HG03097 (cell line): ENCODE results near the gene KRT15.

Experiments used
- ATAC-seq: cut with Tn5 transposase; IDR thresholded peaks from one replicate; pipeline ENCODE4 v1.9.1; 2021; ENCODE audit not compliant: unreplicated experiment, low FRiP score

Gene KRT15

GRCh38 chr17:41527063-41528023, 8.7 kb upstream of the KRT15 start:
- no peak for ATAC-seq

DNA sequence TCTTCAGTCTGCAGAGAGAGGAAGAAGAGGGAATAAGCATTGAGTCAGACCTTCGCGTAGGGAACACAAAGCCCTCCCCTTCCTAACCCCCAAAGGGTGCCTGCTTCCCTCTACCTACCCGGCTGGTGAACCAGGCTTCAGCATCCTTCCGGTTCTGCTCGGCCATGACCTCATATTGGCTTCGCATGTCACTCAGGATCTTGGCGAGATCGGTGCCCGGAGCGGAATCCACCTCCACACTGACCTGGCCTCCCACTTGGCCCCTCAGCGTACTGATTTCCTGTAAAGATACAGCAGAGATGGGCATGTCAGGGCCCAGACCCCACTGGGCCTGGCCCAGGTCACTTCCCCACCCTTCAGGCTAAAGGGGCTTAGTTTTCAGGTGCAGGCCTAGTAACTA, 5.6 kb upstream of the KRT15 start:
- no peak for ATAC-seq

- ATAC-seq, result no peak
These were observed 5.1 kb upstream of the KRT15 start for GRCh38 chr17:41523787-41524186.

DNA sequence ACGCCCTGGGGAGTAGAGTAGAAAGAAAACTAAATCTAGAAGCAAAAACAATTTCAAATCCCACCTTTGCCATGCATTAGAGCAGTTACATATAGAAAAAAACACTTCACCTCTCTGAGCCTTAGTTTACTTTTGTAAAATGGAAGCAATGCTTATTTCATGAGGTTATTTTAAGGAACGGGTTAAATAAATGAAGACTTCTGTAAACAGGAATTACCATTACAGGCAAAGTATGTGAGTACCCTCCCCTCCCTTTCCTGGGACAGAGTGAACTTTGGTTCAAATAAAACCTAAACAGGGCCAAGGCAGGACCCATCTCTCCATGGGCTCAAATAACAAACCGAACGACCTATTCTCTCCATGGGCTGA, 4.5 kb upstream of the KRT15 start:
- no peak for ATAC-seq

DNA sequence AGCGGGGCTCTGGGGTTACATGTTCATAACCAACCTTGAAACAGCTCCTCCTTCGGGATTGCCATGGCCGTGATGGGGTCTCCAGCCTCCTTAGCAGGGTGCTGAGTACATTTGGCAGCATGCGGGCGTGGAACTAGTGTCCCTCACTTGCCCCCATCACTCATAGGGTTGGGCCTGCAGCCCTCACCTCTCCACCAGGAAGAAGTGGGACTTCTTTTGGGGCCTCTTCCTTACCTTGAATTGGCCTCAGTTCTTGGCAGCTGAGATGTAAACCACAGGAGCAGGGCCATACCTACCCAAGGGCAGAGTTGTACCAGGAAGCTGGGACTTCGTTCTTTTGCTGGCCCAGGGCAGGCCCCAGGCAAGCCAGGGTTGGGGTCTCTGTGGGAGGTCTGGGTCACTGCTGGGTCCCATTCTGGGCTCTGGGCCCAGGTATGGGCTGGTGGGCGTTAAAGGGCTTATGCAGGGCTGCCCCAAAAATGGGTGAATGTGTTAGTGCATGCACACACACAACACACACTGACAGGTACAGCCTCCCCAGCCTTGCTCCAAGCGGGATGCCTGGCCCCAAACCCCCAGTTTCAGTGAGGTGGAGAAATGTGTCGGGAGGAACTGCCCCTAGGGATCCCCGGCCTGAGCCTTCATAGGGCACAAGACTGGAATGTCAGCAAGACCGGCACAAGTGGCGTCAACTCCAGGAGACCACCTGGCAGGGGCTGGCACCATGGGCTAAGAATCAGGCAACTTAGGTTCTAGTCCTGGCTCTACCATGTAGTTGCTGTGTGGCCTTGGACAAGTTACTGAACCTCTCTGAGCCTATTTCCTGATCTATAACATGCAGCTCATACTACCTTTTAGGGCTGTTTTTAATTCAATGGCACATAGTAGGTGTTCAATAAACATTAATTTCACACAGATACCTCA, 3.9 kb upstream of the KRT15 start:
- ATAC-seq, result no peak

DNA sequence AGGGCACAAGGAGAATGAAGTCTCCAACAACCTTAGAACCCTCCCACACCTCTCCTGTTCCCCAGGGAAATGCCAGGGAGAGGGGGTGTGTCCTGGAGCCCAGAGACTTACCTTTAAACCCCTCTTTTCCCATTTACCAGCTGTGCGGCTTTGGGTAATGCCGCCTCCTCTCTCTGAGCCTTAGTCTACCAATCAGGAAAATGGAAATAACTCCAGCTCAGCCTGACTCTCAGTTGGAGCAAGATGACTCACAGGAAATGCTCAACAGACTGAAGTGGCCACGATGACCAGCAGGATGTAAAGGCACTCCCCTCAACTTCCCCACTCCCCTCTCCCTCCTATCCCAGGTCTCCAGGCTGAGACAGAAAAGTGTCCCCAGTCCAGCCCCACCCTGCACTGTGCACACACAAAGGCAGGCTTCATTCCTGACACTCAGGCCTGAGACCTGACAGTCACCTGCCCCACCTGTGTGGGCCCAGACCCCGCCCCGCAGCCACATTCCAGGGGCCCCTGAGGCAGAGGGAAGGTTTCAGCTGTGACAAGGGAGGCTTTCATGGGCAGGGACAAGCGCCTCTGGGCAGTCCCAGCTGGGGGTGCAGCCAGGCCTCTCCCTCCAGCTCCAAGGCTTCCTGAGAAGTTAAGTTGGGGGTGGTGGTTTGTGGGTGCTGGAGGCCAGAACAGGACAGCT, 3.0 kb upstream of the KRT15 start:
- ATAC-seq, result no peak

GRCh38 chr17:41520821-41521521, 2.3 kb upstream of the KRT15 start:
- ATAC-seq, result no peak

- ATAC-seq, result no peak
These were observed 973 bp upstream of the KRT15 start for GRCh38 chr17:41519501-41520224.

- ATAC-seq, result no peak
These were observed 659 bp downstream of the KRT15 start for GRCh38 chr17:41518031-41518430.

DNA sequence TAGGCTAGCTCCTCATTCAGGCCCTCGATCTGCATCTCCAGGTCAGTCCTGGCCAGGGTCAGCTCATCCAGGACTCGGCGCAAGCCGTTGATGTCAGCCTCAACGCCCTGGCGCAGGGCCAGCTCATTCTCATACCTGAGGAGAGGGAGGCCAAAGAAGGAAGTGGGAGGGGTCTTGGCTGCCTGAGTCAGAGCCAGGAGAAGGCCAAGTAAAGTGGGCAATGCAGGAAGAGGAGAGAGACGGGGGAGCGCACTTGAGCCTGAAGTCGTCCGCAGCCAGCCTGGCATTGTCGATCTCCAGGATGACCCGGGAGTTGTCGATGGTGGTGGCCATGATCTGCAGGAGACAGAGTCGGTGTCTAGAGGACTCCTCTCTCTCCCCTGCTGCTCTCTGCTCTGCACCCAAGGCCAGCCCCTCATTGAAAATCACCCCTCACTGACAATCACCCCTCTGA, 1.8 kb downstream of the KRT15 start:
- no peak for ATAC-seq

DNA sequence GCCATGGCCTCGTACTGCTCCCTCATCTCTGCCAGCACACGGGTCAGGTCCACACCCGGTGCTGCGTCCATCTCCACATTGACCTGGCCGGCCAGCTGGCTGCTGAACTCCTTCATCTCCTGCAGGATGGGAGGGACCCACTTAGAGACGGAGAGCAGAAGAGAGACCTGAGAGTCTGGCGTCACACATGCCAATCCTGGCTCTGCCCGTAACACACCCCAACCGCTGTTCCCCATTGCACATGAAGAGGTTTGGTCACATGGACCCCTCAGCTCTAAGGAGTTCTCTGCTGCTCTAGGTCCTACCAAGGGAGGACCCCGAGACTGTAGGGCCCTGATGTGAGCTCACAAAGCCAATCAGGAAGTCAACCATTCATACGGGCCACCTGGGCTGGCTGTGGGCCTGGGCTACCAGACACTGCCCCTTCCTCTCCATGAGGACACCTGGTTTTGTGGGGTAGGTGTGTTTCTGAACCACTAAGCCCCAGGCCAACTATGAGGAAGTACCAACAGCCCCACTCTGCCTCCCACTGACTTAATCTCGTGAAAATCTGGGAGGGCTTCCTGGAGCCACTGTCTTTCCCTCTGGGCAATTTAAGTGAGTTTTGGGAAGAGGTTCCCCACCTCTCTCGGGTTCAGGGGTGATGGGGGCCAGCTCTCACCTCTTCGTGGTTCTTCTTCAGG, 2.4 kb downstream of the KRT15 start:
- ATAC-seq, result no peak

- ATAC-seq, result no peak
These were observed 5.5 kb downstream of the KRT15 start for GRCh38 chr17:41513168-41513547.

DNA sequence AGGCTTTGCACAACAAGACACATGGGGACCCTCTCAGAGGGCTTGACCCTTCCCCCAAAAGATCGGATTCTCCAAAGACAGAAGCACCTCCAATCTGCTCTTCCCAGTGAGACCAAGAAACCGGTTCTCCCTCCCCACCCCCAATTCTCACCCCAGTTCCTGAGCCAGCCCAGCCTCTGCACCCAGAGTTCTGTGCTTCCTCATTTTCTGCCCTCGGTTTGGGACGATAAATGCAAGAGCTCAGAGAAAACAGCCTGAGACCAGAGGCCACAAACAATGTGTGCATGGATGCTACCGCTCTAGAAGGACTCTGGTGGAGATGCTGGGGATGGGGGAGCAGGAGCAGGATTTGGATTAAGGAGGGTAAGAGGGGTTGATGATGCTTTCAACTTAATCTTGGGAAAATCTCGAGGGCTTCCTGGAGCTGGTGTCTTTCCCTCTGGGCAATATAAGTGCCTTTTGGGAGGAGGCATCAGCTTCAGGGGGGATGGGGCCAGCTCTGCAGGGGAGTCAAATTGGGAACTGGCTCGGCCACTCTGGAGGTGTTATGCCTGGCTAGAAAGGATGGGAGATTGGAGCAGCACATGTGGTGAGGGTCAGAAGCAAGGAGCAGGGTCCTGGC, 6.0 kb downstream of the KRT15 start:
- no peak for ATAC-seq

GRCh38 chr17:41511716-41512115, 7.0 kb downstream of the KRT15 start:
- no peak for ATAC-seq

- no peak for ATAC-seq
These were observed 7.6 kb downstream of the KRT15 start for GRCh38 chr17:41511116-41511515.

GRCh38 chr17:41510251-41511065, 8.2 kb downstream of the KRT15 start:
- ATAC-seq, result no peak

DNA sequence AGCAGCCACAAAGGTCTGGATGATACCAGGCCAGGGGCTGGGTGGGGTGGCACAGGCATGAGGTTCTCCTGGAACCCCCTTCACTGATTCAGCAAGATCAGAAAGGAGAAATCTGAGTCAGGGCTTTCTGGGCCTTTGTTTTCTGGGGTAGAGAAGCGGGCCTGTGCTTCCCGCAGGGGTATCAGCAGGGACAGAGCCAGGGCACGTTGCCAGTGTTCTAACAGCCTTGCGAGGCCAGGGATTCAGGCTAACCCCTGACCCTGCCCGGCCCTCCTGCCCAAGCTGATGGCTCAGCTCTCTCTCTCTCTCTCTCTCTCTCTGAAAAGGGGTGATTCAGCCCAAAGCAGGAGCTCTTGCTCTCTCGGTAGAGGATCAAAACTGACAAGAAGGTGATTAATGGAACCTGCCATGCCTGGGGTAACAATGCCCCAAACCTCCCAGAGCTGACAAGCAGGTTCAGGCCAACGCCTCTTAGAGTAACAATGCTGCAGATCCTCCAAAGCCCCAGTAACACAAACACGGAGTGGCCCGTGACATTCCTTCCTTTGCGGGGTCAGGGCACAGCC, 11.3 kb downstream of the KRT15 start:
- no peak for ATAC-seq
